HCT116 (cell line): ENCODE data around the gene WT1.

Experiments used
- EZH2 ChIP-seq: fragments of 200-600 bp; sonication (generic); IDR thresholded peaks from 2 replicates; pipeline ENCODE4 v1.6.1; 2017; ENCODE audit warnings: antibody characterized with exemption, mixed run types
- POLR2A ChIP-seq: IDR thresholded peaks from 2 replicates; pipeline ENCODE4 v1.7.0; 2011; ENCODE audit warnings: borderline replicate concordance; ENCODE audit not compliant: insufficient read depth, insufficient read length; ENCODE audit errors: extremely low read depth
- POLR2AphosphoS5 ChIP-seq: IDR thresholded peaks from 2 replicates; pipeline ENCODE4 v1.6.1; 2011; ENCODE audit warnings: mild to moderate bottlenecking, low read depth, low read length, moderate library complexity
- RAD21 ChIP-seq: IDR thresholded peaks from 2 replicates; pipeline ENCODE4 v1.6.1; 2012; ENCODE audit warnings: low read depth, mild to moderate bottlenecking
- SRF ChIP-seq: IDR thresholded peaks from 2 replicates; pipeline ENCODE4 v1.6.1; 2012; ENCODE audit warnings: low read depth
- TCF7L2 ChIP-seq: IDR thresholded peaks from 2 replicates; pipeline ENCODE4 v1.7.0; 2011; ENCODE audit warnings: borderline replicate concordance, inconsistent platforms; ENCODE audit not compliant: insufficient read depth, insufficient read length; ENCODE audit errors: extremely low read depth
- TF ChIP-seq, protein P1 (sequence below), 3 experiments: fragments of 200-600 bp in 1 of 3; sonication (generic) in 1 of 3; IDR thresholded peaks in 2 of 3; conservative IDR thresholded peaks in 1 of 3; 2 replicates each; pipeline ENCODE4 v1.5.1; 2012 to 2017; ENCODE audit warnings: low read depth in 2 of 3, low read length in 2 of 3, antibody characterized with exemption in 1 of 3, borderline replicate concordance in 1 of 3, control low read depth in 1 of 3, mild to moderate bottlenecking in 1 of 3, mixed read lengths in 1 of 3, mixed run types in 1 of 3, moderate library complexity in 1 of 3; ENCODE audit not compliant: insufficient read depth in 1 of 3
- TF ChIP-seq, protein P2 (sequence below): IDR thresholded peaks from 2 replicates; pipeline ENCODE4 v1.6.1; 2012

DNA sequence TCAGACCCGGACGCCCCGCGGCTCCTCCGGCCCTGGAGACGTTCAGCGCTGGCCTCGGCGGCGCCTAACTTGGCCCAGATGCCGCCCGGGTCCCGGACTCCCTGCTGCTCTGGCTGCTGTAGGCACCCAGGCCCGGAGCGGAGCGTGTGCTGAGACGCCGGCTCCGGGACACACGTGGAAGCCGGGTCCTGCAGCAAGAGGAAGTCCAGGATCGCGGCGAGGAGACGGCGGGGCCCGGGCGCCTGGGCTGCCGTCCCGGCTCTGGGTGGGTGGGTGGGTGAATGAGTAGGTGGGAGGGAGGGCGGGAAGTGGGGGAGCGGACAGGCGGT, 223 bp downstream of the WT1 start:
- TF ChIP-seq, protein P1, sequence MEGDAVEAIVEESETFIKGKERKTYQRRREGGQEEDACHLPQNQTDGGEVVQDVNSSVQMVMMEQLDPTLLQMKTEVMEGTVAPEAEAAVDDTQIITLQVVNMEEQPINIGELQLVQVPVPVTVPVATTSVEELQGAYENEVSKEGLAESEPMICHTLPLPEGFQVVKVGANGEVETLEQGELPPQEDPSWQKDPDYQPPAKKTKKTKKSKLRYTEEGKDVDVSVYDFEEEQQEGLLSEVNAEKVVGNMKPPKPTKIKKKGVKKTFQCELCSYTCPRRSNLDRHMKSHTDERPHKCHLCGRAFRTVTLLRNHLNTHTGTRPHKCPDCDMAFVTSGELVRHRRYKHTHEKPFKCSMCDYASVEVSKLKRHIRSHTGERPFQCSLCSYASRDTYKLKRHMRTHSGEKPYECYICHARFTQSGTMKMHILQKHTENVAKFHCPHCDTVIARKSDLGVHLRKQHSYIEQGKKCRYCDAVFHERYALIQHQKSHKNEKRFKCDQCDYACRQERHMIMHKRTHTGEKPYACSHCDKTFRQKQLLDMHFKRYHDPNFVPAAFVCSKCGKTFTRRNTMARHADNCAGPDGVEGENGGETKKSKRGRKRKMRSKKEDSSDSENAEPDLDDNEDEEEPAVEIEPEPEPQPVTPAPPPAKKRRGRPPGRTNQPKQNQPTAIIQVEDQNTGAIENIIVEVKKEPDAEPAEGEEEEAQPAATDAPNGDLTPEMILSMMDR (IDR thresholded peaks at IDR 0.05 in 2 of 3, conservative IDR thresholded peaks at IDR 0.05 in 1 of 3; ENCODE audit: borderline replicate concordance in 1 of 3, insufficient read depth in 1 of 3, low read depth in 2 of 3, low read length in 2 of 3), result no peak
- no peak for TF ChIP-seq POLR2A
- TF ChIP-seq EZH2, result no peak
- TF ChIP-seq TCF7L2, result no peak
- no peak for TF ChIP-seq POLR2AphosphoS5
- TF ChIP-seq, protein P2, sequence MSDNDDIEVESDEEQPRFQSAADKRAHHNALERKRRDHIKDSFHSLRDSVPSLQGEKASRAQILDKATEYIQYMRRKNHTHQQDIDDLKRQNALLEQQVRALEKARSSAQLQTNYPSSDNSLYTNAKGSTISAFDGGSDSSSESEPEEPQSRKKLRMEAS, result no peak
- no peak for TF ChIP-seq RAD21
- TF ChIP-seq SRF, result no peak
